ENCODE data around the gene TBC1D28. TPM values are rescaled to one million over a fixed set of nuclear protein-coding genes. Genes with fewer than 3 reads are reported as not detected.
"Not testable (repeated sequence)": the region's sequence is repeated elsewhere in the genome, so short reads cannot be mapped to it uniquely, and the experiment has no call there.

TBC1D28 gene
- not detected for total RNA-seq (ENCODE audit: unreplicated experiment)
- long read RNA-seq = 0 reads

GRCh38 chr17:18644291-18644690 lies at the start of gene TBC1D28:
TBC1D28 (minus strand) TSS chr17:18644391; CDS start chr17:18641352, 3,039 bp downstream.
- H3K9me3 Mint-ChIP-seq (ENCODE audit: unreplicated experiment); H3K36me3 Mint-ChIP-seq (ENCODE audit: low read depth, unreplicated experiment); H3K4me3 Mint-ChIP-seq (ENCODE audit: unreplicated experiment); H3K27me3 Mint-ChIP-seq (ENCODE audit: unreplicated experiment); H3K27ac Mint-ChIP-seq (ENCODE audit: unreplicated experiment); H3K4me1 Mint-ChIP-seq (ENCODE audit: unreplicated experiment); DNase-seq (ENCODE audit: low spot score): not testable (repeated sequence)

DNA sequence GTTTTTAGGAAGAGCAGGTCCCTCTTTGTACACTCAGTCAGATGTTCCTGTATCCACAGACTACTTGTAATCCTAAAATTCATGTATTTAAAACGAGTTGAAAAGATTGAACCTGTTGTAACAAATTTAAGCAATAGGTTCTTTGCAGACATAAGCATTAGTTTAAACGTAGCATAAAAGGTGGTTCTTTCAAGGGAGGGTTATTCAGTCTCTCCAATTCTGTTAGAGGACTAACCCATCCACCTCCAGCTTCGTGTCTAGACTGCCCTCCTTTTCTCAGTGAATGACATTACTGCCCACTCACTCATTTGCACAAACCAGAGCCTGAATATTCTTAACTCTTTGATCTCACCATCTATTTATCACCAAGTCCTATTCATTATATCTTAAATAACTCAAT lies 38.5 kb upstream of the TBC1D28 start:
- H3K36me3 Mint-ChIP-seq (ENCODE audit: low read depth, unreplicated experiment); H3K27ac Mint-ChIP-seq (ENCODE audit: unreplicated experiment); DNase-seq (ENCODE audit: low spot score); H3K9me3 Mint-ChIP-seq (ENCODE audit: unreplicated experiment); H3K27me3 Mint-ChIP-seq (ENCODE audit: unreplicated experiment); H3K4me1 Mint-ChIP-seq (ENCODE audit: unreplicated experiment): not testable (repeated sequence)
- peak overlapping the region; percentile 9 for H3K4me3 Mint-ChIP-seq (ENCODE audit: unreplicated experiment)

GRCh38 chr17:18681767-18682571 lies 37.8 kb upstream of the TBC1D28 start, which contains the start of gene FOXO3B:
FOXO3B (minus strand) TSS chr17:18682314; CDS start chr17:18681651, 663 bp downstream.
- not testable (repeated sequence) for H3K27me3 Mint-ChIP-seq (ENCODE audit: unreplicated experiment); H3K9me3 Mint-ChIP-seq (ENCODE audit: unreplicated experiment); H3K4me1 Mint-ChIP-seq (ENCODE audit: unreplicated experiment); H3K36me3 Mint-ChIP-seq (ENCODE audit: low read depth, unreplicated experiment); H3K27ac Mint-ChIP-seq (ENCODE audit: unreplicated experiment)
- H3K4me3 Mint-ChIP-seq (ENCODE audit: unreplicated experiment) = peak within 1 kb of the TSS; percentile 88
- DNase-seq (ENCODE audit: low spot score) = peak; percentile 62

- not testable (repeated sequence) for H3K27me3 Mint-ChIP-seq (ENCODE audit: unreplicated experiment); DNase-seq (ENCODE audit: low spot score); H3K27ac Mint-ChIP-seq (ENCODE audit: unreplicated experiment); H3K4me1 Mint-ChIP-seq (ENCODE audit: unreplicated experiment); H3K9me3 Mint-ChIP-seq (ENCODE audit: unreplicated experiment)
- H3K36me3 Mint-ChIP-seq (ENCODE audit: low read depth, unreplicated experiment) = peaks cover 30% of the 10 kb centered on the region
- H3K4me3 Mint-ChIP-seq (ENCODE audit: unreplicated experiment) = peak overlapping the region; percentile 25
Observed at GRCh38 chr17:18677381-18677780, 33.2 kb upstream of the TBC1D28 start.

DNA sequence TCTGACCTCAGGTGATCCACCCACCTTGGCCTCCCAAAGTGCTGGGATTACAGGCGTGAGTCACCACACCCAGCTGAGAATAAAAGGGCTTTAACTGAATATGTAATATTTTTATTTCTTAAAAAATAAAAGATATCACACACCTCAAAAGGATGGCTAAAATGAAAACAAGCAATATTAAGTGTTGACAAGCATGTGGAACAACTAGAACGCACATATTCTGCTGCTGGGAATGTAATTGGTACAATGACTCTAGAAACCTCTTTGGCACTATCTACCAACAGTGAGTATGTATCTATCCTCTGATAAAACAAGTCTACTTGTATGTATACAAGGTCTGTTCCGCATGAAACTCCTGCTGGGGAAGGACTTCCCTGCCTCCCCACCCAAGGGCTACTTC lies 32.7 kb upstream of the TBC1D28 start:
- H3K4me1 Mint-ChIP-seq (ENCODE audit: unreplicated experiment); H3K27ac Mint-ChIP-seq (ENCODE audit: unreplicated experiment); H3K27me3 Mint-ChIP-seq (ENCODE audit: unreplicated experiment); H3K9me3 Mint-ChIP-seq (ENCODE audit: unreplicated experiment); DNase-seq (ENCODE audit: low spot score): not testable (repeated sequence)
- Mint-ChIP-seq H3K36me3 (ENCODE audit: low read depth, unreplicated experiment) (peaks cover 33% of the 10 kb centered on the region), H3K4me3 (ENCODE audit: unreplicated experiment) (peak overlapping the region; percentile 25)

DNA sequence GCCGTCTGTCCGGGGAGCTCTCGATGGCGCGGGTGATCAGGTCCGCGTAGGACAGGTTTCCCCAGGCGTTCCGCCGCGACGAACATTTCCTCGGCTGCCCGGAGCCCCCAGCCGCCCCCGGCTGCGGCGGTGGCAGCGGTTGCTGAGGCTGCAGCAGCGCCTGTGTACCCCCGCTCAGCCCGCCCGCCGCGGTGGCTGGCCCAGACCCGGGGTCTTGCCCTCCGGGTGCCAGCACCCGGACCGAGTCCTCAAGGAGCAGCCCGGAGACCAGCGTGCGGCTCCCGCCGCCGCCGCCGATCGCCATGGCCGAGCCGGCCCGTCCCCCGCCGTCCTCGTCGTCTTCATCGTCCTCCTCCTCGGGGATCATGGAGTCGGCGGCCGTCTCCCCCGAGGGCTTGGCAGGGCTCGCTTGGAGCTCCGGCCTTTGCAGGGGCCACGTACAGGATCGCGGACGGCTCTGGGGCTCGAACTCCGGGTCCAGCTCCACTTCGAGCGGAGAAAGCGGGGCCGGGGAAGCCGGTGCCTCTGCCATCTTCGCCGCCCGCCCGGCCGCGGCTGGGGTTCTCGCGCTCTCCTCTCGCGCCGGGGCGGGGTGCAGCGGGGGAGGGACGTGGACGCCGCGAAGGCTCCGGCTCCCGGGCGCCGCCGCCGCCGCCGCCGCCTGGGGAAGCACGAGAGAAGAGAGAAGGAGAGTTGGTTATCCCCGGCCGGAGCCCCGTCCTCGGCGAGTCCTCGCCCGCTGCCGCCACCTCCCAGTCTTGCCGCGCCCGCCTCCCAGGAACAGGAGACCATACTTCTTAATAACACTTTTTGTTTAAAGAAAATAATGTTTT lies 28.4 kb upstream of the TBC1D28 start:
- H3K36me3 Mint-ChIP-seq (ENCODE audit: low read depth, unreplicated experiment) = peaks cover 60% of the 10 kb centered on the region
- H3K9me3 Mint-ChIP-seq (ENCODE audit: unreplicated experiment) = peaks cover 20% of the 10 kb centered on the region
- not testable (repeated sequence) for H3K27me3 Mint-ChIP-seq (ENCODE audit: unreplicated experiment); DNase-seq (ENCODE audit: low spot score); H3K27ac Mint-ChIP-seq (ENCODE audit: unreplicated experiment); H3K4me3 Mint-ChIP-seq (ENCODE audit: unreplicated experiment); H3K4me1 Mint-ChIP-seq (ENCODE audit: unreplicated experiment)

GRCh38 chr17:18668625-18669024 lies 24.4 kb upstream of the TBC1D28 start:
- Mint-ChIP-seq H3K9me3 (ENCODE audit: unreplicated experiment) (peaks cover 20% of the 10 kb centered on the region), H3K4me3 (ENCODE audit: unreplicated experiment) (peak overlapping the region; percentile 81), H3K36me3 (ENCODE audit: low read depth, unreplicated experiment) (peaks cover 45% of the 10 kb centered on the region)
- not testable (repeated sequence) for H3K27ac Mint-ChIP-seq (ENCODE audit: unreplicated experiment); H3K27me3 Mint-ChIP-seq (ENCODE audit: unreplicated experiment); H3K4me1 Mint-ChIP-seq (ENCODE audit: unreplicated experiment); DNase-seq (ENCODE audit: low spot score)

- H3K36me3 Mint-ChIP-seq (ENCODE audit: low read depth, unreplicated experiment) = peaks cover 43% of the 10 kb centered on the region
- not testable (repeated sequence) for H3K4me1 Mint-ChIP-seq (ENCODE audit: unreplicated experiment)
Observed at GRCh38 chr17:18667535-18667934, 23.3 kb upstream of the TBC1D28 start.

GRCh38 chr17:18666326-18666725 lies 22.1 kb upstream of the TBC1D28 start:
- DNase-seq (ENCODE audit: low spot score); H3K4me3 Mint-ChIP-seq (ENCODE audit: unreplicated experiment); H3K4me1 Mint-ChIP-seq (ENCODE audit: unreplicated experiment); H3K27me3 Mint-ChIP-seq (ENCODE audit: unreplicated experiment); H3K27ac Mint-ChIP-seq (ENCODE audit: unreplicated experiment): not testable (repeated sequence)
- H3K36me3 Mint-ChIP-seq (ENCODE audit: low read depth, unreplicated experiment) = peaks cover 39% of the 10 kb centered on the region
- peaks cover 24% of the 10 kb centered on the region for H3K9me3 Mint-ChIP-seq (ENCODE audit: unreplicated experiment)

More at GRCh38 chr17:18667535-18667934, 23.3 kb upstream of the TBC1D28 start:
- not testable (repeated sequence) for H3K27ac Mint-ChIP-seq (ENCODE audit: unreplicated experiment); DNase-seq (ENCODE audit: low spot score); H3K4me3 Mint-ChIP-seq (ENCODE audit: unreplicated experiment); H3K27me3 Mint-ChIP-seq (ENCODE audit: unreplicated experiment)
- peaks cover 20% of the 10 kb centered on the region for H3K9me3 Mint-ChIP-seq (ENCODE audit: unreplicated experiment)

GRCh38 chr17:18661924-18662624 lies 17.9 kb upstream of the TBC1D28 start:
- H3K27ac Mint-ChIP-seq (ENCODE audit: unreplicated experiment); H3K4me3 Mint-ChIP-seq (ENCODE audit: unreplicated experiment); H3K9me3 Mint-ChIP-seq (ENCODE audit: unreplicated experiment); DNase-seq (ENCODE audit: low spot score); H3K36me3 Mint-ChIP-seq (ENCODE audit: low read depth, unreplicated experiment); H3K4me1 Mint-ChIP-seq (ENCODE audit: unreplicated experiment); H3K27me3 Mint-ChIP-seq (ENCODE audit: unreplicated experiment): not testable (repeated sequence)

DNA sequence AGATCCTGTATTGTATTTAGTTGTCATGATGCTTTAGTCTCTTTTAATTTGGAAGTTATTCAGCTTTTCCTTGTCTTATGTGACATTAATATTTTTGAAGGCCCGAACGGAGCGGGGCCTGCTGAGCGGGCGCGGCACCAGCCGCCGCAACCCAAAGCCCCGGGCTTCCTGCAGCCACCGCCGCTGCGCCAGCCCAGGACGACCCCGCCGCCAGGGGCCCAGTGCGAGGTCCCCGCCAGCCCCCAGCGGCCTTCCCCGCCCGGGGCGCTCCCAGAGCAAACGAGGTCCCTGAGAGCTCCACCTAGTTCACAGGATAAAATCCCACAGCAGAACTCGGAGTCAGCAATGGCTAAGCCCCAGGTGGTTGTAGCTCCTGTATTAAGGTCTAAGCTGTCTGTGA lies 5.9 kb upstream of the TBC1D28 start:
- not testable (repeated sequence) for H3K27me3 Mint-ChIP-seq (ENCODE audit: unreplicated experiment); H3K36me3 Mint-ChIP-seq (ENCODE audit: low read depth, unreplicated experiment); DNase-seq (ENCODE audit: low spot score); H3K4me3 Mint-ChIP-seq (ENCODE audit: unreplicated experiment); H3K4me1 Mint-ChIP-seq (ENCODE audit: unreplicated experiment); H3K27ac Mint-ChIP-seq (ENCODE audit: unreplicated experiment); H3K9me3 Mint-ChIP-seq (ENCODE audit: unreplicated experiment)

Data from endothelial cell (in vitro differentiated cells).